ENCODE measurements around the gene PTTG2. TPM values are rescaled to one million over a fixed set of nuclear protein-coding genes. Genes with fewer than 3 reads are reported as not detected.
"Not testable (repeated sequence)": the region's sequence is repeated elsewhere in the genome, so short reads cannot be mapped to it uniquely, and the experiment has no call there.

Gene PTTG2
- total RNA-seq, 4 donors from 2014 or later = 0.71 to 5.8 (median 1.5) TPM

DNA sequence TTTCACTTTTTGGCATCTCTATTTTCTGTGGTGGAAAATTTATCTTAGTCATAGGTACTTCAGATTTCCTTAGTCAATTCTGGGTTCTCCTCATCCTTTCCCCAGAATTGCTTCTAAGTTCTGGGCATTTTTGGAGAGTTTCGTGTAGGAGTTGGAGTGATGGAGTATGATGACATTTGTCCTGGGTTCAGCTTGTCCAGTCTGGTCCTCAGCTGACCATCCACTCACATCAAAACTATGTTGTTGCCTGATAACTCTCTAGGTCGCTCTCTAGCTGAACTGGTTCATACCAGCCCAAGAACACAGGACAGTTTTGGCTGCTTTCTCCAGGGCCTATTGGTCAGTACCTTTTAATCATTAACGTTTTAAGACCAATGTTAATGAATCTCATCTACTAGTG is 13.2 kb downstream of the PTTG2 start:
- Histone ChIP-seq H3K4me1 (peaks cover 29 to 34% (median 32%) of the 10 kb centered on the region in 4 donors), H3K4me3 (no peak overlapping the region), H3K36me3 (no peaks in the 10 kb centered on the region), H3K27ac (replicated peaks in 1 of 4) (peak overlapping the region in 2 of 4 donors; percentile 3 to 15), H3K9me3 (no peaks in the 10 kb centered on the region), H3K27me3 (no peaks in the 10 kb centered on the region)
- DNase-seq (ENCODE audit: extremely low spot score) = no peak
- intact Hi-C loops (cut with DNase I) = loop anchor here (10.0 kb wide), 1 partner anchor 289 kb away; the partner anchor contains the start of gene RELL1
- WGBS = 80% methylated on average over 3 of the region's 3 CpGs
- TF ChIP-seq POLR2A (IDR thresholded peaks at IDR 0.05; ENCODE audit: low read depth) (no peak), EP300 (IDR thresholded peaks at IDR 0.05) (no peak), POLR2AphosphoS5 (IDR thresholded peaks at IDR 0.05) (no peak)
- TF ChIP-seq, protein P1, sequence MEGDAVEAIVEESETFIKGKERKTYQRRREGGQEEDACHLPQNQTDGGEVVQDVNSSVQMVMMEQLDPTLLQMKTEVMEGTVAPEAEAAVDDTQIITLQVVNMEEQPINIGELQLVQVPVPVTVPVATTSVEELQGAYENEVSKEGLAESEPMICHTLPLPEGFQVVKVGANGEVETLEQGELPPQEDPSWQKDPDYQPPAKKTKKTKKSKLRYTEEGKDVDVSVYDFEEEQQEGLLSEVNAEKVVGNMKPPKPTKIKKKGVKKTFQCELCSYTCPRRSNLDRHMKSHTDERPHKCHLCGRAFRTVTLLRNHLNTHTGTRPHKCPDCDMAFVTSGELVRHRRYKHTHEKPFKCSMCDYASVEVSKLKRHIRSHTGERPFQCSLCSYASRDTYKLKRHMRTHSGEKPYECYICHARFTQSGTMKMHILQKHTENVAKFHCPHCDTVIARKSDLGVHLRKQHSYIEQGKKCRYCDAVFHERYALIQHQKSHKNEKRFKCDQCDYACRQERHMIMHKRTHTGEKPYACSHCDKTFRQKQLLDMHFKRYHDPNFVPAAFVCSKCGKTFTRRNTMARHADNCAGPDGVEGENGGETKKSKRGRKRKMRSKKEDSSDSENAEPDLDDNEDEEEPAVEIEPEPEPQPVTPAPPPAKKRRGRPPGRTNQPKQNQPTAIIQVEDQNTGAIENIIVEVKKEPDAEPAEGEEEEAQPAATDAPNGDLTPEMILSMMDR (IDR thresholded peaks at IDR 0.05) = no peak

DNA sequence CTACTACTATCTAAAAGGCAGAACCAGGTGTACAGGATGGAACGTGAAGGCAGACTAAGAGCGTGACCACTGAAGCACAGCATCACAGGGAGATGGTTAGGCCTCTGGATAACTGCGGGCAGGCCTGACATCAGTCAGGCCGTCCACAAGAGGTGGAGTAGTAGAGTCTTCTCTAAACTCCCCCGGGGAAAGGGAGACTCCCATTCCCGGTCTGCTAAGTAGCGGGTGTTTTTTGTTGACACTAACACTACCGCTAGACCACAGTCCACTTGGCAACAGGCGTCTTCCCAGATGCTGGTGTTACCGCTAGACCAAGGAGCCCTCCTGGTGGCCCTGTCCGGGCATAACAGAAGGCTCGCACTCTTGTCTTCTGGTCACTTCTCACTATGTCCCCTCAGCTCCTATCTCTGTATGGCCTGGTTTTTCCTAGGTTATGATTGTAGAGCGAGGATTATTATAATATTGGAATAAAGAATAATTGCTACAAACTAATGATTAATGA is 15.2 kb downstream of the PTTG2 start:
- H3K4me3 ChIP-seq; H3K36me3 ChIP-seq; H3K9me3 ChIP-seq; DNase-seq (ENCODE audit: extremely low spot score); H3K27me3 ChIP-seq: not testable (repeated sequence)
- H3K27ac ChIP-seq (replicated peaks in 1 of 4) = peak overlapping the region in 1 of 4 donors; percentile 98
- H3K4me1 ChIP-seq = peaks cover 31 to 43% (median 40%) of the 10 kb centered on the region in 4 donors
- intact Hi-C loops (cut with DNase I) = loop anchor here (5.0 to 10.0 kb wide), 5 partner anchors 57 to 291 kb away; partner anchors contain the start of genes PGM2, RELL1 and TBC1D1
- 94% methylated on average over 13 of the region's 13 CpGs for WGBS

DNA sequence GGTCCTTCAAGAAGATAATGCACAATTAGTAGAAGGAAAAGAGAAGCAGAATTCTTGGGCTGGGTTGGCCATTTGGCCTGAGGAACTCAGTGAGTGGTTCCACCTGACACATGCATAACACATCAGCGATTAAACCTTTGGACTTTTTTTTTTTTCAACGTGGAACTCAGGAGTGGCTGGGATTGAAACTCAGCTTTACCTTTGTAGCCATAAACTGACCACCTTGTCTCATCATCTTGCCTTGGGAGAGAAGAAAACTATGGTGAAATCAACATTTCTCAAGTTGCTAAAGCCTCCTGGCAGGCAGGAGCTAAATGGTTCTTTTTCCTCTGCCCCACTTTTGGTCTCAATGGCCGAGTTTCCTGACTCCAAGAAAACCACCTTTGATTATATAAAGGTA is 16.3 kb downstream of the PTTG2 start:
- WGBS = 46% methylated on average over 3 of the region's 3 CpGs

DNA sequence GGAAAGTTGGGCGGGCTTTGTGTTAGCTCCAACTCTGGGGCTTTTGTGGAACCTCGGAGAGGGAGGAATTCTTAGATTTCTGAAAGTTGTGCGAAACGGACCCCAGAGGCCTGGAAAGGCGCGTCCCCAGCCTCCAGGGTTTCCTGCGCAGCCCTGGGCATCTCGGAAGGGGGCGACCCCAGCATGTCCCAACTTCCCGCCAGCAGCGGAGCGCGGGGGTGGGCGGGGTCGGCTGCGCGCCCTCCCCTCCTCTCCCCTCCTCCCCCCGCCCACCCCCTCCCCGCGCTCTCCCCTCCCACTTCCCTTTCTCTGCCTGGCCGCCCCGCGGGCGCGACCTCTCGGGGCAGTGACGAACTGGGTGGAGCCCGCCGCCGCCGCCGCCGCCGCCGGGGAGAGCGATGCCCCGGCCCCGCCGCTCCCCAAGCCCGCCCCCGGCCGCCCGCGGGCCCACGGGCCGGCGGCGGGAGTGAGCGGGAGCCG is 16.8 kb downstream of the PTTG2 start:
- WGBS = 11% methylated on average over 6 of the region's 50 CpGs
- DNase-seq (ENCODE audit: extremely low spot score) = peak; percentile 93
- peak overlapping the region; percentile 77 to 97 (median 96) for H3K4me3 ChIP-seq
- intact Hi-C loops (cut with DNase I) = loop anchor here (5.0 to 10.0 kb wide), 5 partner anchors 55 to 292 kb away; partner anchors contain the start of genes PGM2, RELL1 and TBC1D1
- TF ChIP-seq, protein P1 (IDR thresholded peaks at IDR 0.05) = no peak
- TF ChIP-seq EP300 (IDR thresholded peaks at IDR 0.05) (no peak), POLR2AphosphoS5 (IDR thresholded peaks at IDR 0.05) (peak; percentile 28 to 39), POLR2A (IDR thresholded peaks at IDR 0.05; ENCODE audit: low read depth) (no peak)
- H3K4me1 ChIP-seq = peaks cover 39 to 53% (median 49%) of the 10 kb centered on the region in 4 donors
- no peaks in the 10 kb centered on the region for H3K9me3 ChIP-seq
- H3K27ac ChIP-seq (replicated peaks in 1 of 4) = peak overlapping the region; percentile 97 to 99 (median 98)
- H3K27me3 ChIP-seq = no peaks in the 10 kb centered on the region
- no peaks in the 10 kb centered on the region for H3K36me3 ChIP-seq

More for the DNA sequence above, 16.3 kb downstream of the PTTG2 start:
- no peak for TF ChIP-seq POLR2AphosphoS5 (IDR thresholded peaks at IDR 0.05)
- TF ChIP-seq EP300 (IDR thresholded peaks at IDR 0.05) = no peak
- TF ChIP-seq, protein P1 (IDR thresholded peaks at IDR 0.05) = no peak
- TF ChIP-seq POLR2A (IDR thresholded peaks at IDR 0.05; ENCODE audit: low read depth) = no peak
- Histone ChIP-seq H3K36me3 (no peaks in the 10 kb centered on the region), H3K4me1 (peaks cover 34 to 47% (median 44%) of the 10 kb centered on the region in 4 donors), H3K4me3 (peak overlapping the region; percentile 77 to 97 (median 96)), H3K27me3 (no peaks in the 10 kb centered on the region), H3K9me3 (no peaks in the 10 kb centered on the region), H3K27ac (replicated peaks in 1 of 4) (peak overlapping the region; percentile 97 to 99 (median 98))
- DNase-seq (ENCODE audit: extremely low spot score) = no peak
- intact Hi-C loops (cut with DNase I) = loop anchor here (5.0 to 10.0 kb wide), 5 partner anchors 56 to 292 kb away; partner anchors contain the start of genes PGM2, RELL1 and TBC1D1

DNA sequence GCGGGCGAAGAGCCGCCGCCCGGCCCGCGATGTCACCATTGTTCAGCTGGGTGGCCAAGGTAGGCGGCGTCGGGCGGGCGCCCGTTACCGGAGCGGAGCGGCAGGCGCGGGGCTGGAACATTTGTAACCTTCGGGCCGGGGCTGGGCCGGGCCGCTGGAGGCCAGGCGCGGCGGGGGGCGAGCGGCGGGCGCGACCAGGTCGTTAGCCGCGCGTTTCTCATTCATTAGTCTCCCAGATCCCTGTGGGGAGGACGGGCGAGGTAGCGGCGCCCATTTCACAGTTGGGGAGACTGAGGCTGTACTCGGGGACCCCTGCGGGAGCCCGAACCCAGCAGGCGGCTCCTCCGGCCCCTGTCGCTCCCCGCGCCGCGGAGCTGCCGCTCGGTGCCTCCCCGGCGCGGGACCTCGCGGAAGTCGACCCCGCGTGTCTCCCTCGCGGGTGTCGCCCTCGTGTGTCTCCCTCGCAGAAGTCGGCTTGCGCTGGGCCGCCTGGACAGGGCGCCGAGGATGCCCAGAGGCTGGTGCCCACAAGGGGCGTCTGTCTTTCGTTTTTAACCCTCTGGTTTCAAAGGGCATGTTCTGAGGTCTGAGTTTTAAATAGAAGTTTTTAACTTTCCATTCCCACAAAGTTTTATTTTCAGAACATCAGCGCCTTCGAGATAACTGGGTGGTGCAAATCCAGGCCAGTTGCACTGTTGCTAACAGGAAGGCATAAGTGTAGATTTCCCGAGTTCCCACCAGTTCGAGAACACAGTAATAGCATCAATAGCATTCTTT is 17.5 kb downstream of the PTTG2 start:
- WGBS = 0% methylated on average over 19 of the region's 74 CpGs
- TF ChIP-seq, protein P1 (IDR thresholded peaks at IDR 0.05) = peak; percentile 65 to 81 (median 77)
- peak; percentile 55 to 66 for TF ChIP-seq POLR2AphosphoS5 (IDR thresholded peaks at IDR 0.05)
- no peak for TF ChIP-seq POLR2A (IDR thresholded peaks at IDR 0.05; ENCODE audit: low read depth)
- H3K27me3 ChIP-seq = no peaks in the 10 kb centered on the region

More for the DNA sequence above, 17.5 kb downstream of the PTTG2 start:
- H3K36me3 ChIP-seq = no peaks in the 10 kb centered on the region
- H3K27ac ChIP-seq (replicated peaks in 1 of 4) = peak overlapping the region; percentile 97 to 99 (median 98)
- intact Hi-C loops (cut with DNase I) = loop anchor here (5.0 to 10.0 kb wide), 5 partner anchors 55 to 293 kb away; partner anchors contain the start of genes PGM2, RELL1 and TBC1D1
- peaks cover 44 to 59% (median 55%) of the 10 kb centered on the region in 4 donors for H3K4me1 ChIP-seq
- peak overlapping the region; percentile 77 to 97 (median 96) for H3K4me3 ChIP-seq
- no peaks in the 10 kb centered on the region for H3K9me3 ChIP-seq
- DNase-seq (ENCODE audit: extremely low spot score) = no peak
